Embryonic facial prominence (tissue), 1 donor: ENCODE data around the gene ELF1.
"Not testable (repeated sequence)": the region's sequence is repeated elsewhere in the genome, so short reads cannot be mapped to it uniquely, and the experiment has no call there.

Source experiments
- DNase-seq: peaks from one replicate; pipeline ENCODE4 v3.0.0-alpha.2; 2016; ENCODE audit errors: extremely low spot score

Gene ELF1

DNA sequence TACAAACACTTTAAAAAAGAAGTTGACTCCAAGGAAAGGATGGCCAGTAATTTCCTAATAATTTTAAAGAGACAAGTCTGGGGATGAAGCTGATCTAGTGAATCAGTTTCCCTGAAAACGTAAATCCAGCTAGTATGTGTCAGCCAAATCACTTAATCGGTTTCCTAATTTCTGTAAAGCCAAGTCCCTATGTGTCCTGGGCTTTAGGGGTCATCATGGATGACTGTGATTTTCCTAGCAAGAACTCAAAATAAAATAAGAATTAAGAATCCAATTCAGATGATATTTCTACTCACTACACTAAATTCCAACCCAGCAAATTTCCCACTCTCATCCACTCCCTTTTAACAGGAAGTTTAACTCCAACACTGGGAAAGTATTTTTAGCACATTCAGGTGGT, 35.9 kb downstream of the ELF1 start:
- no peak for DNase-seq

- DNase-seq = no peak
Measured at GRCh38 chr13:40982772-40983171, 36.3 kb downstream of the ELF1 start.

DNA sequence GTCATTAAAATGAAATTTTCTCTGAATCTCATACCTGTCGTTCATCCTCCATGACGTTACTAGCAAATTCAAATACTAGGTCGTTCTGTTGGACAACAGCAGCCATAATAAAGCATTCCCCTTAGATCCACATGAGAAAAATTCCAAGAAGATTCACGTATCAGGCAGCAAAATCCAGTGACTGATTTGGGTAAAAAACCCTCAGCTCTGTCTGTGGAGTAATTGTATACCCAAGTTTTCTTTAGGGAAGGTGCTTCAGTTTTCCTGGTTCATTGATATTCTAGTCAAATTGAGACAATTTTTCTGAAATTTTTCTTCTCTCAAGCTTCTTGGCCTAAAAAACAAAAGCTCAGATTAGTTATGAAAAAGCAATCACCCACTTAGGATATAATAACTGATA, 37.2 kb downstream of the ELF1 start:
- no peak for DNase-seq

- DNase-seq = no peak
Measured at GRCh38 chr13:40981361-40981760, 37.8 kb downstream of the ELF1 start.

- no peak for DNase-seq
Measured at GRCh38 chr13:40980461-40980860, 38.7 kb downstream of the ELF1 start.

DNA sequence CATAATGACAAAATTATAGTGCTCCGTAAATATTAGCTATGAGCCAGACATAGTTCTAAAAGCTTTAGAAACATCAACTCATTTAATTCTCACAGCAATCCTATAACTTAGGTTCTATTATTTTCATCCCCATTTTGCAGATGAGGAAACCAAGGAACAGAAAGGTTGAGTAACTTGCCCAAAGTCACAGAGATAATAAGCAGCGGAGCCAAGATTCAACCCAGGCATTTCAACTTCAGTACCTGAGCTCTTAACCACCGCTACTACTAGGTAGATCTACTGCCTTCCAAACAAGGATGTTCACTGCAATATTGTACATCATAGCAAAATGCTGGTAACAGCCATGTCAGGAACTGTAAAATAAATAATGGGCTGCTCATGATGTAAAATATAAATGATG, 39.9 kb downstream of the ELF1 start:
- no peak for DNase-seq

- DNase-seq = not testable (repeated sequence)
Measured at GRCh38 chr13:40978109-40978508, 41.0 kb downstream of the ELF1 start.

DNA sequence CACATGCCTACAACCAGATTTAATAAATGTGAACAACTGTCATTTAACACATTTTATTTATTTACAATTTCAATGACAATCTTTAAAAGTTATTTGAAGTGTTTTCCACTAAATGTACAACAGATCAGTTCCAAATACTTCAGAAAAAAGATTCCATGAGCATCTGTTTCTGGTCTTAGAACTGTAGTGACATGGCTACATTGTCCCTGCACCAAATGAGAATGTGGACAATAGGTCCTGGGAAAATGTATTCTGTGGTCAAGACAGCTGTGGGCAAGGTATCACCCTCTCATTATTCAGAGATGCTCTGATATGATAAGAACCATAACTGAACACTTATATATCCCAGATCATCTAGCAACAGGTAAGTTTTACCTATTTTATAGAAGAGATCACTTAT, 43.7 kb downstream of the ELF1 start:
- DNase-seq = no peak

GRCh38 chr13:40974460-40975407, 44.4 kb downstream of the ELF1 start:
- DNase-seq = no peak

- DNase-seq = no peak
Measured at GRCh38 chr13:40973409-40973808, 45.7 kb downstream of the ELF1 start.

GRCh38 chr13:40971321-40971720, 47.8 kb downstream of the ELF1 start:
- no peak for DNase-seq

- DNase-seq = no peak
Measured at GRCh38 chr13:40970803-40971202, 48.3 kb downstream of the ELF1 start.

DNA sequence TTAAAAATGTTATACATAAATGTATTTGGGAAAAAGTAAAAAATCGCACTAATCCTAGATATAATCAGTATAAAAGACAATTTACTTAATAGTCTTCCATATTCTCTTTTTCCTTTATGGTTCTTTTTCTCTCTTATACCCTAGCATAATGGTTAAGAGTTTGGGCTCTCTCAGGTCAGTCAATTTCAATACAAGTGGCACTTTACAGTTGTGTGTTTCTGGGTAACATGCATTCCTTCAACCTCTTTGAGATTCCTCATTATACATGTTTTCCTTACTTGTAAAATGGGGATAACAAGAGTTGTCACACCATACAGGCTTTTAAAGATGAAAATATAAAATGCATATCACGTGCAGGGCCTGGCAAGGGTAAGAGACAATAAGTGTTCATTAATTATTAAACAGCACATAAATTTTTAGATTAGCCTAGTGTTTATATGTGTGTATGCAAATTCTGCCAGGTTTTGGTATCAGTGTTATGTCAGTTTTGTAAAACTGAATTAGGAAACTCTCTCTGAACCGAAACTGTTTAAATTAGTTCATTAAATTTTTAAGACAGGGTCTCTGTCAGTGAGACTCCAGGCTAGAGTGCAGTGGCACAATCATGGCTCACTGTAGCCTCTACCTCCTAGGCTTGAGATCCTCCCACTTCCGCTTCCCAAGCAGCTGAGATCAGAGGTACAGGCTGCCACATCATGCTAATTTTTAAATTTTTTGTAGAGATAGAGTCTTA, 49.8 kb downstream of the ELF1 start:
- no peak for DNase-seq

DNA sequence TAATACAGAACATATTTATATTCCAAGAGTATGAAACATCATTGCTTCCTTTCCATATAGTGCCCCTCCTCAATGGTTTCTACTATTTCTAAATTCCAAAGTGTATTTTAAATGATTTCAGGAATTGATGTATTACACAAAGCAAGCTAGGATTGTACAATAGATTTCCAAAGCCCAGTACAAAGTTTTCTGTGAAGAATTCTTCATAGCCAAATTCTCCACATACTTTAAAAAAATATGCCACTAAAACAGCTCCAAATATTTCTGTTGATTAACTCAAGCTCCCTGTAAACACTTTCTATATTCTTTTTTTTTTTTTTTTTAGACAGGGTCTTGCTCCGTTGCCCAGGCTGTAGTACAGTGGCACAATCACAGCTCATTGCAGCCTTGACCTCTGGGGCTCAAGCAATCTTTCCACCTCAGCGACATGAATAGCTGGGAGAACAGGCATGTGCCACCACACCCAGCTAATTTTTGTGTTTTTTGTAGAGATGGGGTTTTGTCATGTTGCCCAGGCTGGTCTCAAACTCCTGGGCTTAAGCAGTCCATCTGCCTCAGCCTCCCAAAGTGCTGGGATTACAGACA, 50.6 kb downstream of the ELF1 start:
- no peak for DNase-seq

DNA sequence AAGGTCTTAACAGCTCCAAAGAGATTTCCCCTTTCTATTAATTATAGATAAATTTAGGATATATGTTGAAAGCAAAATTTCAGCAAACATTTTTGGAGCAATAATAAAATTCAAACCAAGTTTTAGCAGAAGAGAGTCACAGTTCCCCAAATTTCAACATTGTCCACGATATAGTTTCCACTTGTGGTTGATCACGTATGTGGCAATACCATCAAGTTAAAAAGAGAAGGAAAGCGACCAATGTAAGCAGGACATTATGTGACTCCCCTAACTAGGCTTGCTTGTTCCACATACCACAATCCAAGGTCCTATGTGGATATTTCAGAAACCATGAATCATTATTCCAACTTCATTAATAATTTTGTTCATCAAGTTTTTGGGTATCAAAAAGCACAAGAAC, 52.8 kb downstream of the ELF1 start:
- DNase-seq = no peak

DNA sequence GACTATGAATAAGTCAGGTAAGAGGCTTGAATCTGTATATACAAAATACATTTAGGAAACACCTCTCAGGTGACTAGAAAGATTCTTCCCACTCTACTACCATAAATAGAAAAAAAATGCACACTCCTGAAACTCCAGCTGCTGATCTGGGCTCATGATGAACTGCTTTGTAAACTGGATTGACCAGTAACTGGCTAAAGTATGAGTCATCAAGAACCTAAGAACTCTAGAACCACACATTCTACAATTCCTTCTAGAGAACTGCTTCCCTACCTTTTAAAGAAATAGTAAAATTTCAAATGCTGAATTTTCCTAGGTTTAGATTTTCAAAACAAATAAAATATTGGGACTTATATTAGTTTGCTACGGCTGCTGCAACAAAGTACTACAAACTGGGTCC, 55.2 kb downstream of the ELF1 start:
- DNase-seq = no peak

DNA sequence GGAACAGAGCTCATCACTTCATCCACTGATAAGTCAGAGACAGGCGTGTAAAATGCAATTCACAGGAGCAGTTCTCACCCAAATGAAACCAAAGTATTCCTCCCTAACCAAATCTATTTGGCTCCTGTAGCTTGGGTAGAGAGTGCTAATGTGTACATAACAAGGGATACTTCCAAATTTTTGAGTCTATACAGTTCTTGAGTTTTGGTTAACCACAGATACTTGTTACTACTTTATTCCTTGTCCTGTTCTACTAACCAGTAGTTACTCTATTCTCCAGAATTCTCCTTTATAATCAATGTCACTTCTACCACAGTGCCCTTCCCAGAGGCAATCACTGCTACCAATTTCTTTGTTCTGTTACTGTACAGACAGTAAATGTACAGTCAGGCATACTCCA, 57.3 kb downstream of the ELF1 start:
- no peak for DNase-seq

GRCh38 chr13:40961214-40961613, 57.9 kb downstream of the ELF1 start:
- no peak for DNase-seq

- DNase-seq = no peak
Measured at GRCh38 chr13:40960716-40961115, 58.4 kb downstream of the ELF1 start.

GRCh38 chr13:40958655-40959054, 60.5 kb downstream of the ELF1 start:
- DNase-seq = no peak

- no peak for DNase-seq
Measured at GRCh38 chr13:40946485-40946884, 72.6 kb downstream of the ELF1 start.

DNA sequence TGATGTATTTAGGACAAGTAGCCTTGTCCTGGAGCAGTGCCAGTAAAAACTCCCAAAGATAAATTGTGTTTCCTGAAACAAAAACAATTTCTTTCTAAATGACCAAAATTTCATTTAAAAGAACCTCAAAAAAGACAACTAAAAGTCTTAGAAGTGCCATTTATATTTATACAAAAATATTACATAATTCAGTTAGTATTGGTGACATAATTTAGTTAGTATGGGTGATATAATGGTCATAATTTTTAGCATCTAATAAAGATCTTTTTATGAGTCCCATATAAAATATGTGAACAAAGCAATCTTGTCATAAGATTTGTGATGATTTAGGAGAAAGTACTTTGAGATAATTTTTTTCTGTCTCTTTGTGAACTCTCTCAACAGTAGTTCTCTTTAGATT, 76.0 kb downstream of the ELF1 start:
- DNase-seq = no peak

DNA sequence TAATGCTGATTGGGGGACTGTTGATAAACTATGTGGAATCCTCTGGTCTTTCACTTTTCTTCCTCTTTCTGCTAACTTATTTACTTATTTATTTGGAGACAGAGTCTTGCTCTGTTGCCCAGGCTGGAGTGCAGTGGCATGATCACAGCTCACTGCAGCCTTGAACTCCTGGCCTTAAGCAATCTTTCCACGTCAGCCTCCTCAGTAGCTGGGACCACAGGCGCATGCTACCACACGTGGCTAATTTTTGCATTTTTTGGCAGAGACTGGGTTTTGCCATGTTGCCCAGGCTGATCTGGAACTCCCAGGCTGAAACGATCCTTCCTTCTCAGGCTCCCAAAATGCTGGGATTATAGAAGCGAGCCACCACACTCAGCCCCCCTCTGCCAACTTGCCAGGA, 77.5 kb downstream of the ELF1 start:
- DNase-seq = no peak
